ENCODE measurements around the gene LRP1. TPM values are rescaled to one million over a fixed set of nuclear protein-coding genes. Genes with fewer than 3 reads are reported as not detected.

LRP1 gene
- total RNA-seq, 1 donor from 2014 or later = 261 TPM

- Histone ChIP-seq H3K4me1 (no peaks in the 10 kb centered on the region), H3K36me3 (peaks cover 74% of the 10 kb centered on the region), H3K27ac (no peak overlapping the region), H3K9me3 (no peaks in the 10 kb centered on the region), H3K4me3 (no peak overlapping the region), H3K27me3 (no peaks in the 10 kb centered on the region)
- ATAC-seq = no peak
- no peak for DNase-seq
- TF ChIP-seq, protein P1, sequence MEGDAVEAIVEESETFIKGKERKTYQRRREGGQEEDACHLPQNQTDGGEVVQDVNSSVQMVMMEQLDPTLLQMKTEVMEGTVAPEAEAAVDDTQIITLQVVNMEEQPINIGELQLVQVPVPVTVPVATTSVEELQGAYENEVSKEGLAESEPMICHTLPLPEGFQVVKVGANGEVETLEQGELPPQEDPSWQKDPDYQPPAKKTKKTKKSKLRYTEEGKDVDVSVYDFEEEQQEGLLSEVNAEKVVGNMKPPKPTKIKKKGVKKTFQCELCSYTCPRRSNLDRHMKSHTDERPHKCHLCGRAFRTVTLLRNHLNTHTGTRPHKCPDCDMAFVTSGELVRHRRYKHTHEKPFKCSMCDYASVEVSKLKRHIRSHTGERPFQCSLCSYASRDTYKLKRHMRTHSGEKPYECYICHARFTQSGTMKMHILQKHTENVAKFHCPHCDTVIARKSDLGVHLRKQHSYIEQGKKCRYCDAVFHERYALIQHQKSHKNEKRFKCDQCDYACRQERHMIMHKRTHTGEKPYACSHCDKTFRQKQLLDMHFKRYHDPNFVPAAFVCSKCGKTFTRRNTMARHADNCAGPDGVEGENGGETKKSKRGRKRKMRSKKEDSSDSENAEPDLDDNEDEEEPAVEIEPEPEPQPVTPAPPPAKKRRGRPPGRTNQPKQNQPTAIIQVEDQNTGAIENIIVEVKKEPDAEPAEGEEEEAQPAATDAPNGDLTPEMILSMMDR (IDR thresholded peaks at IDR 0.05) = no peak
- intact Hi-C loops (cut with DNase I) = loop anchor here (10.0 kb wide), 1 partner anchor 194 kb away; the partner anchor contains the start of genes GLI1 and INHBE
Measured at GRCh38 chr12:57260366-57260765, 132.1 kb downstream of the LRP1 start.

DNA sequence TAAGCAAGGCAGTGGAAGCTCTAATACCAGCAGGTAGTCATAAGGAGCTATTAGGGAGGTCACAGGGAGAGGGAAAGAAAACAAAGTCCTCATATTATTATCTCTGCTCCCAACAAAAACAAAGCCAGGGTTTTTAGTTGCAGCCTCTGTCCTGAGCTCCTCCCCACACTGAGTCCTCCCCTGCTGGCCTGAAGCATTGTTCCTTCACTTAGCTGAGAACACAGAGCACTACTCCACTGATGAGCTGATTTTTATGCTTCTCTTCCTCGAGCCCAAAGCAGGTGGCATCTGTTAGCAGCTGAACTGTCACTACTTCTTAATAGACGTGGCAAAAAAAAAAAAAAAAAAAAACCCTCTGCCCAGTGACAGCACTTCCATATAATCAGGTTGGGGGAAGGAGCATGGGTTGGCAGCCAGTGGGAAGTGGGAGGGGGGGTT lies 133.2 kb downstream of the LRP1 start:
- ATAC-seq = no peak
- Histone ChIP-seq H3K4me3 (no peak overlapping the region), H3K4me1 (no peaks in the 10 kb centered on the region), H3K36me3 (peaks cover 75% of the 10 kb centered on the region), H3K27me3 (no peaks in the 10 kb centered on the region), H3K9me3 (no peaks in the 10 kb centered on the region), H3K27ac (no peak overlapping the region)
- intact Hi-C loops (cut with DNase I) = loop anchor here (10.0 kb wide), 1 partner anchor 193 kb away; the partner anchor contains the start of genes GLI1 and INHBE
- no peak for DNase-seq
- TF ChIP-seq, protein P1 (IDR thresholded peaks at IDR 0.05) = no peak

DNA sequence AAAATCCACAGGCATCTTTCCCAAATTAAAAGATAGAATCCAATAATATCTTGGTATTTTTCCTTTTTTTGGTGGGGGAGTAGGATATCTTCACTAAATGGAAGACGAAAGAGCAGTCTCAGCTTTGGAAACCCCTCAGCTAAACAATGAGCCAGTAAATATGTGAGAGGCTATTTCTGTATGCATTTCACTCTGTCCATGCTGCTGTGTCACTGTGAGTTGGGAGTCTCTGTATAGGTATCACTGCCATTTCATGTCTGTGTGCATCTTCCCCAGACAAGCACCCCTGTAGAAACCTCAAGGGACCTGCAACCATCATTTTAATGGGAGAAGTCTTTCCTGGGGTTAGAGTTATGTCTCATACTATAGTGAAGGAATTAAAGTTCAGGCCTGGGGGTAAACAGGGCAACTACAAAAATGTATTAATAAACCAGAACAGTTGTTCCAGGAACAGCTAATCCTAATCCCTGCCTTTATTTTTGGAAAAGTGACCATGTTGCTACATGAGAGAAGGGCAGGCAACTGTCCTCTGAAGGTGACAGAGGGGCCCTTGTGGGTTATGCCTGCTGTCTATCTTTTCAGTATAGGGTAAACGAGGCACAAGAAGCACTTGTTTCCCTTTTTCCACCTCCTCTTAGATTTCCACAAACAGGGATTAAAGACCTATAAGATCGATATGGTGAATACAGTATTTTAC lies 134.0 kb downstream of the LRP1 start:
- intact Hi-C loops (cut with DNase I) = loop anchor here (10.0 kb wide), 1 partner anchor 193 kb away; the partner anchor contains the start of genes GLI1 and INHBE

More for the DNA sequence above, 134.0 kb downstream of the LRP1 start:
- no peak overlapping the region for H3K4me3 ChIP-seq
- H3K9me3 ChIP-seq = no peaks in the 10 kb centered on the region
- ATAC-seq = no peak
- TF ChIP-seq, protein P1 (IDR thresholded peaks at IDR 0.05) = no peak
- no peak overlapping the region for H3K27ac ChIP-seq
- H3K36me3 ChIP-seq = peaks cover 75% of the 10 kb centered on the region
- H3K4me1 ChIP-seq = no peaks in the 10 kb centered on the region
- no peaks in the 10 kb centered on the region for H3K27me3 ChIP-seq
- DNase-seq = no peak

Small RNAs within 50 kb of the gene (microRNA-seq; reads per million reads assigned to microRNA genes)
- gene MIR1228 (ENCODE audit: borderline microRNAs expressed) = 0.99 reads per million

Other genes with a start within 250 kb of the LRP1 start
- not detected for gene SDR9C7, start 194.1 kb upstream of the LRP1 start, total RNA-seq
- gene RDH16, start 170.9 kb upstream of the LRP1 start, total RNA-seq = 0.32 TPM
- gene ZBTB39, start 121.9 kb upstream of the LRP1 start, total RNA-seq = 7.2 TPM
- gene TAC3, start 112.0 kb upstream of the LRP1 start, total RNA-seq = not detected
- gene MYO1A, start 78.4 kb upstream of the LRP1 start, total RNA-seq = 1.4 TPM
- 14.1 TPM for gene NEMP1, start 49.7 kb upstream of the LRP1 start, total RNA-seq
- 37.3 TPM for gene NAB2, start 39.4 kb upstream of the LRP1 start, total RNA-seq
- 230 TPM for gene STAT6, start 17.1 kb upstream of the LRP1 start, total RNA-seq
- gene LRP1-AS, start 19.1 kb downstream of the LRP1 start, total RNA-seq = not detected
- not detected for gene NXPH4, start 88.3 kb downstream of the LRP1 start, total RNA-seq
- 59.2 TPM for gene SHMT2, start 101.2 kb downstream of the LRP1 start, total RNA-seq
- gene STAC3, start 122.7 kb downstream of the LRP1 start, total RNA-seq = 6.0 TPM

Data from upper lobe of right lung (tissue), 1 donor.